MM.1S (cell line): ENCODE data around the gene BBS1.

Experiments
- CTCF ChIP-seq: fragments of 300-600 bp; sonication (generic); IDR thresholded peaks from 2 replicates; pipeline ENCODE4 v1.5.1; 2016; ENCODE audit warnings: antibody characterized with exemption, low read length, mixed read lengths
- EZH2 ChIP-seq: fragments of 300-600 bp; sonication (generic); optimal IDR thresholded peaks from 2 replicates; pipeline ENCODE3; 2017; ENCODE audit warnings: low read depth, mild to moderate bottlenecking, antibody characterized with exemption, low read length, mixed read lengths

- TF ChIP-seq CTCF (no peak), EZH2 (no peak)
Observed at GRCh38 chr11:66479394-66480116, 30.9 kb upstream of the BBS1 start.
